DMS114 treated with DMSO at 0.1 percent for 48 hours (cell line): ENCODE data around the gene PAX9.

ENCODE experiments used
- DNase-seq: peaks from one replicate; lab custom pipeline; 2025; ENCODE audit not compliant: unreplicated experiment; lab: John Stamatoyannopoulos, UW

The PAX9 gene

GRCh38 chr14:36726128-36726527 is 64.5 kb downstream of the PAX9 start:
- DNase-seq: no peak
